ENCODE measurements around the gene KIAA1586.
"Not testable (repeated sequence)": the region's sequence is repeated elsewhere in the genome, so short reads cannot be mapped to it uniquely, and the experiment has no call there.

KIAA1586 gene

GRCh38 chr6:57047859-57048258, 1.4 kb downstream of the KIAA1586 start:
- not testable (repeated sequence) for DNase-seq

GRCh38 chr6:57048577-57048976, 2.1 kb downstream of the KIAA1586 start:
- no peak for DNase-seq

- no peak for DNase-seq
Observed at GRCh38 chr6:57063847-57064246, 17.4 kb downstream of the KIAA1586 start.

- no peak for DNase-seq
Observed at GRCh38 chr6:57064809-57065208, 18.3 kb downstream of the KIAA1586 start.

GRCh38 chr6:57068061-57068460, 21.6 kb downstream of the KIAA1586 start:
- DNase-seq: no peak

- DNase-seq: no peak
Observed at GRCh38 chr6:57069228-57069627, 22.7 kb downstream of the KIAA1586 start.

GRCh38 chr6:57069920-57070331, 23.4 kb downstream of the KIAA1586 start:
- no peak for DNase-seq

GRCh38 chr6:57072108-57072507, 25.6 kb downstream of the KIAA1586 start:
- no peak for DNase-seq

- no peak for DNase-seq
Observed at GRCh38 chr6:57074383-57074782, 27.9 kb downstream of the KIAA1586 start.

- no peak for DNase-seq
Observed at GRCh38 chr6:57075092-57075491, 28.6 kb downstream of the KIAA1586 start.

- DNase-seq: no peak
Observed at GRCh38 chr6:57078531-57079207, 32.2 kb downstream of the KIAA1586 start.

GRCh38 chr6:57085471-57085870, 39.0 kb downstream of the KIAA1586 start:
- DNase-seq: no peak

- no peak for DNase-seq
Observed at GRCh38 chr6:57086843-57087242, 40.4 kb downstream of the KIAA1586 start.

- DNase-seq: no peak
Observed at GRCh38 chr6:57087916-57088315, 41.4 kb downstream of the KIAA1586 start.

GRCh38 chr6:57089265-57089664, 42.8 kb downstream of the KIAA1586 start:
- DNase-seq: no peak

- peak; percentile 95 for DNase-seq
Observed at GRCh38 chr6:57089687-57090457, 43.4 kb downstream of the KIAA1586 start, which contains the start of gene ZNF451. Gene ZNF451 (plus strand): TSS chr6:57090188. CDS start chr6:57090254, 66 bp downstream.

- not testable (repeated sequence) for DNase-seq
Observed at GRCh38 chr6:57090458-57091067, 44.1 kb downstream of the KIAA1586 start.

GRCh38 chr6:57091375-57091774, 44.9 kb downstream of the KIAA1586 start:
- not testable (repeated sequence) for DNase-seq

- DNase-seq: no peak
Observed at GRCh38 chr6:57094689-57095088, 48.2 kb downstream of the KIAA1586 start.

- DNase-seq: no peak
Observed at GRCh38 chr6:57097596-57097995, 51.1 kb downstream of the KIAA1586 start.

GRCh38 chr6:57102976-57103375, 56.5 kb downstream of the KIAA1586 start:
- no peak for DNase-seq

- DNase-seq: no peak
Observed at GRCh38 chr6:57104336-57104735, 57.8 kb downstream of the KIAA1586 start.
